Stimulated activated CD4-positive, alpha-beta T cell treated with anti-CD3 and anti-CD28 coated beads, Interleukin-1b, Interleukin-23, amount 100 ng/mL, for 24 hours (primary cell): Measurements from ENCODE around the gene UXT.
"Not testable (repeated sequence)": the region's sequence is repeated elsewhere in the genome, so short reads cannot be mapped to it uniquely, and the experiment has no call there.

Experiments used
- DNase-seq, 4 experiments: peaks; one replicate each; pipeline ENCODE4 v3.0.0-alpha.2; 2020; ENCODE audit warnings: low read depth in 4 of 4, low spot score in 1 of 4

Gene UXT, protein sequence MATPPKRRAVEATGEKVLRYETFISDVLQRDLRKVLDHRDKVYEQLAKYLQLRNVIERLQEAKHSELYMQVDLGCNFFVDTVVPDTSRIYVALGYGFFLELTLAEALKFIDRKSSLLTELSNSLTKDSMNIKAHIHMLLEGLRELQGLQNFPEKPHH

DNA sequence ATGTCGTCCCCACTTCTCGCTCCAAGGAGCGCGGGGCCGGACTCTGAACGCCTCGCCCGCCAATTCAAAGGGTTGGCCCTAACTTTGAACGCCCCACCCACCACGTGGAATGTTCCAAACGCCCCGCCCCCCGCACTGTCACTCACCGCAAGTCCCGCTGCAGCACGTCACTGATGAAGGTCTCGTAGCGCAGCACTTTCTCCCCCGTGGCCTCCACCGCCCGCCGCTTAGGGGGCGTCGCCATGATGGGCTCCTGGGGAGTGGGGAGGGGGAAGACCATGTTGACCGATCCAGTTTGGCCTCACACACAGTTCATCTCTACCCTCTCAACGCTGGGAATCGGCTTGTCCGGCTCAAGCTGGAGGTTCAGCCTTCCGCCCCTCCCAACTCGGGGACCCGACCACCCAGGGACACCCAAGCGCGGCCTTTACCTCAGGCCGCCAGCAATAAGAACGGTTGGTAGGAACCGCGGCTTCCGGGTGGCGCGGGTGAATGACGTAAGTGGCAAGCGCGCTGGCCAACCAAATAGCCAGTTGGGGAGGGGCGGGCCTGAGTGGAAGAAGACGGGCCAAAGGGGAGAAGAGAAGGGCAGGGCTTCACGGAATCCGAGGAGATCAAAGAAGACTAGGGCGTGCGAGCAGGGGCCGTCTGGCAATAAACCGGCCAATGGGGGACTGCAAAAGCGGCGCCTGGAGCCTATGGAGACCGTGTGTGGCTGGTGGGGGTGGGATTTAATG lies at the start of gene UXT:
UXT (minus strand) TSS at position 497 of the 737 bp plus-strand sequence; CDS start at position 244, 253 bp downstream.
- peak; percentile 74 to 87 (median 84) for DNase-seq

DNA sequence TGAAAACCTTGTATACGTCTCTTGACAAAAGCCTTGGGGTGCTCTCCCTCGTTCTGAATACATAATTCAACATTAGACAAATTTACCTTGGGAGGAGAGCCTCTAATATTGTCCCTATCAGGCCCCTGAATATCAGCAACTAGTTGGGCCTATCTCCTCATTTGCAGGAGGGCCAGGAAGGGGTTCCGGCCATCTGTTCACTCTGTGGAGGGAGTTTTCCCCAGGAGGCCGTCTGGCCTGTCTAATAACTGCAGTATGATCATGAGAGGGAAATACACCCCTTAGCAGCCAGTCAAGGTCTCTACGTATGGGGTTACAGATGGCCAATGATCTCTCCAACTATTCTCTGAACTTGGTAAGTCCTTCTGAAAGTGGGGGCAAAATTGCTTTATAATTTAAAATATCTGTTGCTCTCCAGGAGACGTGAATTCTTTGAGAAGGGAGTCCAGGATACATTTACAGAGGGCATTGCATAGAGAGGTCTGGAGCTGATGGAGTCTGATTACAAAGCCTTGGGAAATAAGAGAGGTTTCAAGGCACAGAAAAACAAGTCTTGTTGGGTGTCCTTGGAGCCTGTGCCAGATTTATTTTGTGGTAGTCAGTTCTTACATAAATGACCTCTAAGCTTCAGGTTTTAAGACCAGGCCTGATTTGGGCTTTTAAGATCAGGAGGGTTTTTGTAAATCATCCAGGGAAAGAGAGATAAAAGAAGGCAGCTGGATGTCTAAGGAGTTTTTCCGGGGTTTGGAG lies 48.2 kb upstream of the UXT start:
- no peak for DNase-seq

DNA sequence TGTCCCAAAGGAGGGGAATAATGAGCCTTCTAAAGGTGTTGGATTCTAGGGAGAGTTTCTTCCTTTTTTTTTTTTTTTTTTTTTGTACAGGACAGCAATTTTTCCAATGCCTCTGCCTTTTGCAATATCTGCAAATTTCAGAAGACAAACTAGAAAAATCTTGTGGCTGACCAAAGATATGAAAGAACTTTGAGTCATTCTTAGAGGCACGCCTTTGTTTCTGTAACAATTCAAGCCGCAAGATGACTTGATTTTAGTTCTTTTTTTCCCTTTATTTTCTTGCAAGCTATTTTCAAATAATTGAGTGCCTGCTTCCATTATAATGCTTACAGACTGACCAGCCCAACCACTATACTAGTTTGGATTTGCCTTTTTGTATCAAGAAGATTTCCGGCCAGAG lies 47.6 kb upstream of the UXT start:
- DNase-seq, result no peak

DNA sequence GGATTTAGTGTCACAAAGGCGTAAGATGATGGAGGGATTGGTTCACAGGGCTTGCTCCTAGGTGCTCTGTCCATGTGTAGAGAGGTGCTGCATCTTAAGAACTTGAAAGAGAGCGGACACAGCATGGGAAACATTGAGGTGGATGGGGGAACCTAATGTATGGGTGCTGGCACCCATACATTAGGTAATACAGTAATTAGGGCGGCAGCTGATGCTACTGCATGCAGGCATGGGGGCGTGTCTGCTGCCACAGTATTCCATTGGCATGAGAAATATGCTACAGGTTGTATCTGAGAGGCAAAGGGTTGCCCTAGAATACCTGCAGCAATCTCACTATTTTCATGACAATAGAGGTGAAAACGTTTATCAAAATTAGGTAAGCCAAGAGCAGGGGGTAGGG lies 45.8 kb upstream of the UXT start:
- no peak for DNase-seq

DNA sequence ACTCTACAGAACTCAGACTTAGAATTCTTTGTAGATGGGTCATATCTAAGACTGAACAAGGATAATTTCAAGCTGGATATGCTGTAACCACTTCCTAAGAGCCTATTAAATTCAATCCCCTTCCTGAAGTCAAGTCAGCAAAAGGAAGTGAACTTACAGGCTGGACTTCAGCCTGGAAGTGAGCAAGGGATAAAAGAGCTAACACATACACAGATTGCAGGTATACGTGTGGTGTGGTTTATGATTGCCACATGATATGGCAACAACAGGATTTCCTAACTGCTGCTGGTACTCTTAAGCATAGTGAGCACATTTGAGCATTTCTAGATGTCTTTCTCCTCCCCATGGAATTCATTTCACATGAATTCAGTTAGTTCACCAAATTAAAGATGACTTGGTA lies 38.2 kb upstream of the UXT start:
- DNase-seq, result no peak

DNA sequence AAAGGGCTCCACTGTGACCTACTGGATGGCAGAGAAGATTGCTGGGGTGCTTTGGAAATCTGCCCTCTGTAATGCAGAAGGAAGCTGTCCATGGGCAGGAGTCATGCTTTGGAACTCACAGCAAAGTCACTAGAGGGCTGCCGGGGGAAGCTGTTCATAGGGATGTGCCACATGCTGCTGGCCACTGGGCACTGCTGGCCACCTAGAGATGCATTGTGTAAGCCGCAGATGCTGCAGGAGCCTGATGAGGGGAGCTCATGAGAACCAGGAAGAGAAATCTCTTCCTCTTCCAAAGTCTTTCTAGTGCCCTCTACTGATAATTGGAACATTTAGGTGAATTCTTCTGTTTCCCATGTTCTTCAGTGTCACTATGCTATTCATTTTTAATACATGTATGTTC lies 31.2 kb upstream of the UXT start:
- no peak for DNase-seq

DNA sequence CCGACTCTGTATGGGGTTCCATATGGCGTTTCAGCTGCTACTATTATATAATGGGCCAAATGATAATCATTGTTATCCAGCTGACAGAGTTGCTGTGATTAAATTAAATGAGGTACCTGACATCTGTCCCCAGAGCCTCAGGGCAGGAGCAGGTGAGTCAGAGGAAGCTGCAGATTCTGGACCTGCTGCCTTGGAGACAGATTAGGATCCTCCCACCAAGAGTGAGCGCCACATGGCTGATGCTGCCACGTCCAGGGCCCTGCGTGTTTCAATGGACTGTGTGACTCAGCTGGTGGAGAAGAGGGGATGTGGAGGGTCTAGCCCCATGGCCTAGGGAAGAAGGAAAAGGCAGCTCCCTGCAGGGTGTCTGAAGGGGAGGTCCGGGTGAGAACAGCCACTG lies 28.3 kb upstream of the UXT start:
- no peak for DNase-seq

DNA sequence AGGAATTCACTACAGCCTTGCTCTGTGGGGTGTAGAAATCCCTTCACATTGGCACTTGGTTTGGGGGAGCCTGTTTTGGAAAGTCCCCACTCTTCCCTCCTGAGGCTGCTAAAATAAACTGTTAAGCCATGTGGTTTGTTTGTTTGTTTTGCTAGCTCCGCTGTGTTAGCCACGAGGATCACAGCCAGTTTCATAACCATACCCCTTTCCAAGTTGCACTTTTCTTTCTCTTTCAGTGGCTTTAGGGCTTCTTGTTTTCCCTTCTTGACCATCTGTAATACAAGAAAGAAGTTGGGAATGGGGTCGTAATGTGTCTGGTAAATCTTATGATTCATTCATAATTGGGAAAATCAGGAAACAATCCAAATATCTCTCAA lies 24.8 kb upstream of the UXT start:
- no peak for DNase-seq

DNA sequence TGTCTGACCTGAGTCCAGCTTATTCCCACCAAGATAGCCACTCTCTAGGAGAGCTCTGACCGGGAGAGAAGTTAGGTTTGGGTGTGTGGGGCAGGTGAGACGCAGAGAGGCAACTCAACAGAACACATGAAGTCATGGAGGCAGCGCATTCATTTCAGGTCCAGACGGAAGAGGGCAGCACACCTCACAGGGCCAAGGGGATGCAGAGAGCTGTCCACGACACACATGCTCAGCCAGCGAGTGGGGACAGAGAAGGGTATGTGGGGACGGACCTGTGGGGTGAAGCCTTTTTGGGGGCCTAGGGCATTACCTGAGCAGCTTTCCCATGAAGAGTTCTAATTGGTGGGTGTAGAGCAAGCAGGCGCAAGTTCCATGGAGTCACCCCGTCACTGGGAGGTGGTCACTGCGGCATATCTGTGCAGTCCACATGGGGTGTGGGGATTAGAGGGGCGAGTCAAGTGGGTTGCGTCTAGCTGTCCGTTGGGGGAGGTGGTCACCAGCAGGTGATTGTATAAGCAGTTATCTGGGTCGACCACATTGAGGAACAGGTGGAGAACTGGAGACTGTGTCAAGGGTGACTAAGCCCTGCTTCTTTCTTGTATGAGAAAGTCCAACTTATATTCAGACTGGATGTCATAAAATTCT lies 24.3 kb upstream of the UXT start:
- DNase-seq, result no peak

DNA sequence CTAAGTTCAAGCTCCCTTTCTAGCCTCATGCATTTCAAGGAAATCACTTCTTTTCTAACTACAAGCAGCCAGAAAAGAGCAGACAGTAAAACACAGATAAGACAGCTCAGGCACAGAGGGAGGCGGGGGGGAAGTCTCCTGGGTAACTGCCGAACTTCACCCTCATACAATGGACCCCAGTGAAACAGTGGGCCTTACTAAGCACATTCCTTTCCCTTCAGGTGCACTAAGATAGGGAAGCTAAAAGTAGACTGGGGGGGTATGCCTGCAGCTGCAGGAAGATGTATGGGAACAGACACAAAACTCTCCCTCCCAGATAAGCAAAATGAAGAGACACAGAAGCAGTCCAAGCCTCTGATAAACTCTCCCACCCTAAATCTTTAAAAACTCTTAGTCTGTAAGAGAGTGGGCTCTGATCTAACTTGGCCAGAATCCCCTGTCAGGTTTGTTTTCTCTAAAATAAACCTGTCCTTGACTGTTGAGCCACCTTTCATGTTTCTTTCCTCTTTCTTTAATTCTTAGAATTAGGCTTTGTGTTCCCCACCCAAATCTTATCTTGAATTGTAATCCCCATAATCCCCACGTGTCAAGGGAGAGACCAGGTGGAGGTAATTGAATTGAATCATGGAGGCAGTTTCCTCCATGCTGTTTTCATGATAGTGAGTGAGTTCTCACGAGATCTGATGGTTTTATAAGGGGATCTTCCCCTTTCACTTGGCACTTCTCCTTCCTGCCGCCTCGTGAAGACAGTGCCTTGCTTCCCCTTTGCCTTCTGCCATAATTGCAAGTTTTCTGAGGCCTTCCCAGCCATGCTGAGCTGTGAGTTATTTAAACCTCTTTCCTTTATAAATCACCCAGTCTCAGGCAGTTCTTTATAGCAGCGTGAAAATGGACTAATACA lies 17.2 kb upstream of the UXT start:
- DNase-seq, result not testable (repeated sequence)

DNA sequence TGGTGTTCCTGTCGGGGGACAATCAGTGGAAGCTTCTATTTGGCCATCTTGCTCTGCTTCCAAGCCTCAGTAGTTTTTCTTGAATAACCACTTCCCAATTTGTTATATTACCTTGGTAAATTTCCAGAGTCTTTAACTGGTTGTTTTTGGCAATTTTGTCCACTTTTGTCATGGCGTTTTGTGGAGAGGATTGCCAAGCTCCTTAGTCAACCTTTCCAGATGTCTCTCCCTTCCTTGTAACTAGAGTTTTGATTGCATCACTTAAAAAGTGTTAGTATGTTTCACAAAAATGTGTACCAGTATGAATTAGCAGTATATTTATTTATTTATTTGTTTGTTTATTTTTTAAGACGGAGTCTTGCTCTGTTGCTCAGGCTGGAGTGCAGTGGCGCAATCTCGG lies 15.8 kb upstream of the UXT start:
- DNase-seq, result no peak

DNA sequence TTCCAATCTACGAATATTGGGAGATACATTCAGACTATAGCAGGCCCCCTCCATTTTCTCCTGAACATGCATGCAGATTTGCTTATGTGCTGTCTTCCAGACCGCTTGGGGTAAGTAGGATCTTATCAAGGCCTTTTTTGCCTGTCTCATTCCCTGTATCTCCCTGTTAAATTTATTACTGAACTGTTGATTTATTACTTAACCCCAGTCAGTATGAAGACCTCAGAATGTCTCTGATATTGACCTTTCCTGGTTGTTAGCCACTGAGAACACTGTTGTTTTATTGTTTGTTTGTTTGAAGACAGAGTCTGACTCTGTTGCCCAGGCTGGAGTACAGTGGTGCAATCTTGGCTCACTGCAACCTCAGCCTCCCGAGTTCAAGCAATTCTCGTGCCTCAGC lies 6.8 kb upstream of the UXT start:
- not testable (repeated sequence) for DNase-seq

DNA sequence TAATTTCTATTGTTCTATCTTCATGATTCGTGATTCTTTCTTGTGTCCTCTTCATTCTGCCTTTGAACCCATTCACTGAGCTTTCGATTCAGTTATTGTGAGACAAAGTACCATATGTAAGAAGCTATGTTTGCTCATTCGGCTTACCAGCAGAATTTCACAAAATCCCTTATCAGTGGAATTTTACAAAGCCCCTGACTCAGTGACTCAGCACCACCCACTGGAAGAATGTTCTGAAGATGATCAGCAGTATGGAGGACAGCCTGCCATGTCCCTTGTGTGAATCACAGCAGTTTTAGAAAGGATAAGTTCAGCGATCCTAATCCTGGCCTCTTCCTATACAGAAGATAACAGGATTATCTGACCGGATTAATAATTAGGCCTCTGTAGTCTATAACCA lies 5.8 kb upstream of the UXT start:
- DNase-seq, result no peak

DNA sequence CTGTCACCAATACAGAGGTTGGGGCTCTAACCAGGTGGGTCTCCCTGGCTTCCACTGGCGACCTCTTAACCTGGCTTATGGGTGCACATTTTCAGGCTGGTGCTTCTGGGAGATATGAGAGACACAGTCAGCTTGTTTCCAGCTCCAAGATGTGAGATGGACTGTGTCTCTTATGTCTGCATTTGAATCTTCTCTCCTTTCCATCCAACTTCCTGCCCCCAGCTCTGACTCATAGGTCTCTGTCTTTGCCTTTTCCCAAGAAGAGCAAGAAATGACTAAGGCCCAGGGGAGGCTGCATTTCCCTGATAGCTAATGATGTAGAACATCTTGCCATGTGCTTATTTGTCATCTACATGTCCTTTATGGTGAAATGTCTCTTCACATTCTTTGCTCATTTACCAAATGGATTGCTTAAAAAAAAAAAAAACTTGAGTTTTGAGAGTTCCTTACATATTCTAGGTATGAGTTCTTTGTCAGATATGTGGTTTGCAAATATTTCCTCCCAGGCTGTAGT lies 3.2 kb upstream of the UXT start:
- DNase-seq, result peak in 2 of 4 experiments; percentile 13 to 44

DNA sequence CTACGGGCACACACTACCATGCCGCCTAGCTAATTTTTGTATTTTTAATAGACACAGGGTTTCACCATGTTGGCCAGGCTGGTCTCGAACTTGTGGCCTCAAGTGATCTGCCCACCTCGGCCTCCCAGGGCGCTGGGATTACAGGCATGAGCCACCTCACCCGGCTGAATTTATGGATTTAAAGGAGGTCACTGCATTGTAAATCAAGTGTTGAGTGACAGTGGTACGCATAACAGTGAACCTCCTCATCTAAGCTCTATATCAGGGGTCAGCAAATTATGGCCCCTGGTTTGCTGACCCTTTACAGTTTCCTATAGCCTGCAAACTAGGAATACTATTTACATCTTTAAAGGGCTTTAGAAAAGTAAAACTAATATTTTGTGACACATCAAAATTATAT lies 2.6 kb upstream of the UXT start:
- DNase-seq, result no peak

DNA sequence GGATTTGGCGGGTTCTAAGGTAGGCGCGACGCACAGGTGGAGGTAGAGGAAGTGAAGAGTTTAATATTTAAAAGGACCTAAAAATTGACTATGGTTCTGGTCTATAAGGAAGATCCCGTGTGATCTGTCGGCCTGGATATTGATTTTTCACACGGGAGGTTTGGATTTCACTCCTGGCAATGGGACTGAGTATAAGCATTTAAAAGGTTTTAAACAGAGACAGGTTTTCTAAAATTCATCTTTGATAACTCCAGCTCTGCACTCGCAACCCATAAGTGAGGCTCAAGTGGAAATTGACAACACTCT lies 394 bp upstream of the UXT start:
- DNase-seq, result no peak

DNA sequence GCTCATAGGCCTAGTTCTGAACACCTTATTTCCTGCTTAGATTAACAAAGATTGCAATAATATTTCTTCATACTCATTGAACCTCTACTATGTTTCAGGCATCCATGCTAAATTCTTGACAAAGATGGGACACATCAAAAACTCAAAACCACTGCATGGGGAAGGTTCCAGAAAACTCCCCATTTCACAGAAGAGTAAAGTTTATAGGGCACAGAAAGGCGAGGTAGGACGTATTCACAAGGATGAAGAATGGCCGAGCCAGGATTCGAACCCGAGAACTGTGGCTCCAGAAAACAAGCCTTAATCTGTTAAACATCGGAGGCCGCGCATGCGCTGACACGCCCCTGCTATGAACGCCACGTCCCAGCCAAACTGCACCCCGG lies 688 bp downstream of the UXT start:
- DNase-seq, result no peak

DNA sequence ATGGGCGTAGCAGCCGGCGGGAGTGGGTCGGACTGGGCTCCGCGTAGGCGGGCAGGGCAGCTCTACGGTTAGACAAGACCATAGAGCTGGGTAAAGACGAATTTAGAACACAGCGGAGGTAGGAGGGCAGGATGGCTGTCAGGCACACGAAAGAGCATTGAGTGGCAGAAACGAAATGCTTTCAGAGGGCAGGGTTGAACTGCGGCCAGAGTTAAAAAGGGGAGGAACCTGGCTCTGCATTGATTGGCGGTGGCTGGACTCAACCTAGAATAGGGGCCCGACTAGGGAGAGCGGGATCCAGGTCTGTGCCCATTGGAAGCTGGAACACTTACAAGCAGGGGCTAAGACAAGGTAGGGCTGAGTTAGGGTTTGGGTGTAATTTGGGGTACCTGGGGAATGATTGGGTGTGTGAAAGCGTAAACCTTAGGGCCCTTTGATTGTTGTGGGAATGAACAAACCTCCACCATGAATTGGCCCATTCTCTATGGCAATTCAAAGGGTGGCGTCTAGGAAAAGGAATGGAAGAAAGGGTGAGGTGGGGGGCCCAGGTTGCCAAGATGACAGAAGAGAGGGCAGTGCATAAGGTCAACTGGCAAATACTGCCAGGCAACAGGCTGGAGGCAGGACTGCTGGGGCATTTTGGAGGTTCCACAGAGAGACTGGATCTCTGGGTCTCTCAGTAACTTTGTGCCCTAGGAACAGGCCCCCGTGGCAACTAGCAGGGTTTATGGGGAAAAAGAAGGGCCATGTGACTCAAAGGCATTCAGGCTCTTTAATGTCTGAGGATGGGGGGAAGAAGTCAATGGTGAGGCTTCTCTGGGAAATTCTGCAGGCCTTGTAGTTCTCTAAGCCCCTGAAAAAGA lies 7.7 kb downstream of the UXT start:
- DNase-seq, result no peak

DNA sequence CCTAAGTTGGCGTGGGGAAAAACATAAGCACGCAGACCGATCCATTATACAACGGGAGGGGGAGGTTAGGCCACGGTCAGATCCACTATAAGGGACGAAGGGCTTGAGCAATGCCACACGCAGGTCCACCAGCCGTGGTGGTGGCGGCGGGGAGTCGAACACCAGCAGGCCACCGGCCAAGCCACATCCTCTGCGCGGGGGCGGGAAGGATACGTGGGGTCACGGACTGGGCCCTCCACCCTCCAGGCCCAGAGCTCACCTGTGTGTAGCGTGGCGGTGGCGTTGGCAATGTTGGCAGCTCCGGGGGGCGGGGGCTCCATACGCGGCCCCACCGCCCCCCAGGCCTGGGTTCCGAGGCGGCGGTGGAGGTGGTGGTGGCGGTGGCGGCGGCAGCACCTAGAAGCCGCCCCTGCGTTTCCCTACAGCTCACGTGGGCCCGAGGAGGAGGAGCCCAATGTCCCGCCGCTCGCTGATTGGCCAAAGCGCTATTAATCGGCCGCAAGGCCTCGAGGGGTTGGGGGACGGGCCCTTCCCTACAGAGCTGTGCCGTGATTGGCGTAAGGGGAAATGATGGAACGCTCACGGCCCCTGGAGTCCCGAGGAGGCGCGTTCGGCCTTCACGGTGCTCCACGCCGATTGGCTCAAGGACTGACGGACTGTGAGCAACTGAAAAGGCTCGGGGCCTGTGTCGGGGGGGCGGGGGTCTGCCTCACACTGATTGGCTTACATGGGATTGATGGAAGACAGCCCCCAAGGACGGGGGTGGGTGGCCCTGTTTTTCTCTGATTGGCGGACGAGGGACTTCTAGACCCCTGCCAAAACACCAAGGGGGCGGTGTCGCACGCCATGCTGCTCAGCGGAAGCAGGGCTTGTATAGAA lies 8.6 kb downstream of the UXT start, which contains the start of gene ELK1:
ELK1 (minus strand) TSS at position 400 of the 879 bp plus-strand sequence. CDS start 9,122 bp downstream, outside the sequence.
- peak; percentile 59 to 80 (median 69) for DNase-seq
